ENCODE results near the gene FRS3. TPM values are rescaled to one million over a fixed set of nuclear protein-coding genes. Genes with fewer than 3 reads are reported as not detected.

The FRS3 gene
- total RNA-seq, 1 donor = 1.8 TPM

DNA sequence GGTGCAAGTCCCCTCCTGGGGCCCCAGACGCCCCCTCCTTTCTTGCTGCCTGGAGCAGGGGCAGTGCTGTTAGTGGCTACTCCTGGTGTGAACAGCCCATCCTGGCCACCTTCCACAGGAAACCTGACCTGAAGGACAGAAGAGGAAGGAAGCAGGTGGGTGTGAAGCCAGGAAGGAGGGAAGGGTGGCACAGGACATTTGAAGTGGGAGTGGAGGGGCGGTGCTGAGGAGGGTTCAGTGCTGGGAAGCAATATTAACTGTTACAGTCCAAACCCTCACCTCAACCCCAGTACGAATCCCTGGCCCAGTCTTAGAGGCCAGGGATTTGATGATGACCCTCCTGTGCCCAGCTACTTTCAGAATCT lies 1.6 kb upstream of the FRS3 start:
- Histone ChIP-seq H2AFZ (ENCODE audit: low read length) (peak overlapping the region; percentile 84), H3K4me1 (ENCODE audit: insufficient read depth, low read length) (peaks cover 21% of the 10 kb centered on the region), H3K27ac (ENCODE audit: low read depth, low read length) (no peak overlapping the region), H4K20me1 (ENCODE audit: insufficient read depth, low read length) (no peaks in the 10 kb centered on the region), H3K36me3 (ENCODE audit: insufficient read depth, low read length) (peaks cover 13% of the 10 kb centered on the region), H3K27me3 (ENCODE audit: insufficient read depth, low read length) (no peaks in the 10 kb centered on the region), H3K79me2 (ENCODE audit: insufficient read depth, low read length) (peaks cover 7% of the 10 kb centered on the region), H3K4me2 (ENCODE audit: insufficient read depth, low read length) (peak overlapping the region; percentile 89), H3K9me3 (ENCODE audit: low read depth, low read length) (no peaks in the 10 kb centered on the region), H3K4me3 (ENCODE audit: insufficient read depth, low read length) (no peak overlapping the region)
- TF ChIP-seq, protein P1, sequence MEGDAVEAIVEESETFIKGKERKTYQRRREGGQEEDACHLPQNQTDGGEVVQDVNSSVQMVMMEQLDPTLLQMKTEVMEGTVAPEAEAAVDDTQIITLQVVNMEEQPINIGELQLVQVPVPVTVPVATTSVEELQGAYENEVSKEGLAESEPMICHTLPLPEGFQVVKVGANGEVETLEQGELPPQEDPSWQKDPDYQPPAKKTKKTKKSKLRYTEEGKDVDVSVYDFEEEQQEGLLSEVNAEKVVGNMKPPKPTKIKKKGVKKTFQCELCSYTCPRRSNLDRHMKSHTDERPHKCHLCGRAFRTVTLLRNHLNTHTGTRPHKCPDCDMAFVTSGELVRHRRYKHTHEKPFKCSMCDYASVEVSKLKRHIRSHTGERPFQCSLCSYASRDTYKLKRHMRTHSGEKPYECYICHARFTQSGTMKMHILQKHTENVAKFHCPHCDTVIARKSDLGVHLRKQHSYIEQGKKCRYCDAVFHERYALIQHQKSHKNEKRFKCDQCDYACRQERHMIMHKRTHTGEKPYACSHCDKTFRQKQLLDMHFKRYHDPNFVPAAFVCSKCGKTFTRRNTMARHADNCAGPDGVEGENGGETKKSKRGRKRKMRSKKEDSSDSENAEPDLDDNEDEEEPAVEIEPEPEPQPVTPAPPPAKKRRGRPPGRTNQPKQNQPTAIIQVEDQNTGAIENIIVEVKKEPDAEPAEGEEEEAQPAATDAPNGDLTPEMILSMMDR (IDR thresholded peaks at IDR 0.05; ENCODE audit: extremely low read depth, low read depth, low read length) = no peak
- DNase-seq (ENCODE audit: insufficient read length, low spot score, missing footprints) = peak; percentile 78

- Histone ChIP-seq H3K79me2 (ENCODE audit: insufficient read depth, low read length) (peaks cover 7% of the 10 kb centered on the region), H3K27me3 (ENCODE audit: insufficient read depth, low read length) (no peaks in the 10 kb centered on the region), H3K9me3 (ENCODE audit: low read depth, low read length) (no peaks in the 10 kb centered on the region), H3K27ac (ENCODE audit: low read depth, low read length) (no peak within 1 kb of the TSS), H3K4me2 (ENCODE audit: insufficient read depth, low read length) (peak within 1 kb of the TSS; percentile 89), H3K4me1 (ENCODE audit: insufficient read depth, low read length) (peaks cover 17% of the 10 kb centered on the region), H3K4me3 (ENCODE audit: insufficient read depth, low read length) (peak within 1 kb of the TSS; percentile 81), H2AFZ (ENCODE audit: low read length) (peak within 1 kb of the TSS; percentile 89), H4K20me1 (ENCODE audit: insufficient read depth, low read length) (no peaks in the 10 kb centered on the region), H3K36me3 (ENCODE audit: insufficient read depth, low read length) (peaks cover 15% of the 10 kb centered on the region)
- TF ChIP-seq, protein P1 (IDR thresholded peaks at IDR 0.05; ENCODE audit: extremely low read depth, low read depth, low read length) = no peak
- peak; percentile 93 for DNase-seq (ENCODE audit: insufficient read length, low spot score, missing footprints)
These were observed 1.1 kb upstream of the FRS3 start, which contains the start of gene PRICKLE4 for GRCh38 chr6:41780551-41781365. PRICKLE4 (plus strand) TSS chr6:41780782; CDS start chr6:41783474, 2,692 bp downstream.

GRCh38 chr6:41779336-41779735 lies 364 bp downstream of the FRS3 start:
- DNase-seq (ENCODE audit: insufficient read length, low spot score, missing footprints) = peak; percentile 90

DNA sequence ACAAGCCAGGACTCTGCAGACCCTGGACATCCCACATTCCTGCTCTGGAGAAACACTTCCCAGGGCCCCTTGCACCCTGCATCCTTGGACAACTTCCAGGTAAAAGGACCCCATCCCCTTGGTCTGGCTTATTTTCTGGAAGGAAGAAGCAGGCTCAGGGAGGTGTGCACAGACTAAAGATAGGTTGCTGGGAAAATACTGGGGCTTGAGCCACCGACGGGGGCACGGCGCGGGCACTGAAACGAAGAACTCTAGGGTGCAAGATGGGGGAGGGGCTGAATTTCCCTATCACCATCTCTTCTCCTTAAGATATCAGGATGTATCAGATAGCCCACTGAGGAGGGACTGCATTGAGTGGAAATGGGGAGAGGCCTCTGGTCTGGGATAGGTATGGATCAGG lies 805 bp downstream of the FRS3 start:
- TF ChIP-seq, protein P1 (IDR thresholded peaks at IDR 0.05; ENCODE audit: extremely low read depth, low read depth, low read length) = no peak
- Histone ChIP-seq H3K27ac (ENCODE audit: low read depth, low read length) (no peak overlapping the region), H3K4me2 (ENCODE audit: insufficient read depth, low read length) (peak overlapping the region; percentile 99), H3K4me3 (ENCODE audit: insufficient read depth, low read length) (peak overlapping the region; percentile 81), H3K36me3 (ENCODE audit: insufficient read depth, low read length) (peaks cover 33% of the 10 kb centered on the region), H3K9me3 (ENCODE audit: low read depth, low read length) (no peaks in the 10 kb centered on the region), H2AFZ (ENCODE audit: low read length) (peak overlapping the region; percentile 84), H4K20me1 (ENCODE audit: insufficient read depth, low read length) (peaks cover 5% of the 10 kb centered on the region), H3K79me2 (ENCODE audit: insufficient read depth, low read length) (peaks cover 7% of the 10 kb centered on the region), H3K27me3 (ENCODE audit: insufficient read depth, low read length) (no peaks in the 10 kb centered on the region), H3K4me1 (ENCODE audit: insufficient read depth, low read length) (peaks cover 14% of the 10 kb centered on the region)
- no peak for DNase-seq (ENCODE audit: insufficient read length, low spot score, missing footprints)

More at GRCh38 chr6:41779336-41779735, 364 bp downstream of the FRS3 start:
- Histone ChIP-seq H3K27me3 (ENCODE audit: insufficient read depth, low read length) (no peaks in the 10 kb centered on the region), H3K27ac (ENCODE audit: low read depth, low read length) (no peak overlapping the region), H3K4me1 (ENCODE audit: insufficient read depth, low read length) (peaks cover 14% of the 10 kb centered on the region), H3K9me3 (ENCODE audit: low read depth, low read length) (no peaks in the 10 kb centered on the region), H3K4me2 (ENCODE audit: insufficient read depth, low read length) (peak overlapping the region; percentile 99), H3K79me2 (ENCODE audit: insufficient read depth, low read length) (peaks cover 7% of the 10 kb centered on the region), H2AFZ (ENCODE audit: low read length) (peak overlapping the region; percentile 84), H3K4me3 (ENCODE audit: insufficient read depth, low read length) (peak overlapping the region; percentile 81), H3K36me3 (ENCODE audit: insufficient read depth, low read length) (peaks cover 29% of the 10 kb centered on the region), H4K20me1 (ENCODE audit: insufficient read depth, low read length) (peaks cover 3% of the 10 kb centered on the region)
- TF ChIP-seq, protein P1 (IDR thresholded peaks at IDR 0.05; ENCODE audit: extremely low read depth, low read depth, low read length) = no peak
